Astrocyte (in vitro differentiated cells and primary cell): Measurements from ENCODE around the gene IFNLR1. TPM values are rescaled to one million over a fixed set of nuclear protein-coding genes. Genes with fewer than 3 reads are reported as not detected.

Source experiments
- DNase-seq: peaks from one replicate; pipeline ENCODE4 v3.0.0-alpha.2; 2010; ENCODE audit warnings: low read depth
- FAIRE-seq: peaks from 2 replicates; lab custom pipeline; 2011; peaks lifted over from hg19 to GRCh38; lab: Jason Lieb, UNC
- H2AFZ ChIP-seq: 2 replicates; pipeline ENCODE4 v1.6.0; 2012; ENCODE audit warnings: low read depth, low read length, inconsistent platforms
- H3K27ac ChIP-seq: 2 replicates; pipeline ENCODE4 v1.5.1; 2011; ENCODE audit warnings: low read depth, low read length, inconsistent platforms
- H3K27me3 ChIP-seq: 2 replicates; pipeline ENCODE4 v1.6.0; 2011; ENCODE audit warnings: low read length, inconsistent platforms; ENCODE audit not compliant: insufficient read depth
- H3K36me3 ChIP-seq: 2 replicates; pipeline ENCODE4 v1.5.1; 2011; ENCODE audit warnings: low read length, inconsistent platforms; ENCODE audit not compliant: insufficient read depth
- H3K4me1 ChIP-seq: 2 replicates; pipeline ENCODE4 v1.5.1; 2011; ENCODE audit warnings: low read length, inconsistent platforms; ENCODE audit not compliant: insufficient read depth
- H3K4me2 ChIP-seq: 2 replicates; pipeline ENCODE4 v1.6.0; 2012; ENCODE audit warnings: low read length, inconsistent platforms
- H3K4me3 ChIP-seq: 2 replicates; pipeline ENCODE4 v1.5.1; 2011; ENCODE audit warnings: low read depth, mild to moderate bottlenecking, low read length, inconsistent platforms; ENCODE audit not compliant: insufficient read depth
- H3K79me2 ChIP-seq: 2 replicates; pipeline ENCODE4 v1.6.0; 2012; ENCODE audit warnings: mild to moderate bottlenecking, low read length, inconsistent platforms; ENCODE audit not compliant: insufficient read depth
- H3K9ac ChIP-seq: 2 replicates; pipeline ENCODE4 v1.6.0; 2012; ENCODE audit warnings: mild to moderate bottlenecking, low read length, inconsistent platforms
- H3K9me3 ChIP-seq: 2 replicates; pipeline ENCODE4 v1.5.1; 2012; ENCODE audit warnings: low read depth, mild to moderate bottlenecking, low read length, inconsistent platforms; ENCODE audit not compliant: insufficient read depth
- H4K20me1 ChIP-seq: 2 replicates; pipeline ENCODE4 v1.6.0; 2012; ENCODE audit warnings: low read length, inconsistent platforms; ENCODE audit not compliant: insufficient read depth
- H3K27ac Mint-ChIP-seq: one replicate; pipeline ENCODE4 v1.8.0; 2021; ENCODE audit warnings: mild to moderate bottlenecking, mixed read lengths; ENCODE audit not compliant: unreplicated experiment
- H3K27me3 Mint-ChIP-seq: one replicate; pipeline ENCODE4 v1.8.0; 2021; ENCODE audit warnings: low read depth, mixed read lengths; ENCODE audit not compliant: unreplicated experiment
- H3K36me3 Mint-ChIP-seq: one replicate; pipeline ENCODE4 v1.8.0; 2021; ENCODE audit warnings: low read depth, mixed read lengths; ENCODE audit not compliant: unreplicated experiment
- H3K4me1 Mint-ChIP-seq: one replicate; pipeline ENCODE4 v1.8.0; 2021; ENCODE audit warnings: low read depth, mixed read lengths; ENCODE audit not compliant: unreplicated experiment
- H3K4me3 Mint-ChIP-seq: one replicate; pipeline ENCODE4 v1.8.0; 2021; ENCODE audit warnings: mild to moderate bottlenecking, moderate library complexity, mixed read lengths; ENCODE audit not compliant: unreplicated experiment
- H3K9me3 Mint-ChIP-seq: one replicate; pipeline ENCODE4 v1.8.0; 2021; ENCODE audit warnings: mild to moderate bottlenecking, mixed read lengths; ENCODE audit not compliant: unreplicated experiment
- CTCF ChIP-seq: IDR thresholded peaks from 2 replicates; pipeline ENCODE4 v1.5.1; 2011; ENCODE audit warnings: low read depth, mild to moderate bottlenecking, inconsistent platforms, low read length, moderate library complexity; ENCODE audit not compliant: insufficient read depth
- EZH2 ChIP-seq: IDR thresholded peaks from 2 replicates; pipeline ENCODE4 v1.6.1; 2012; ENCODE audit warnings: mild to moderate bottlenecking, low read length, inconsistent platforms; ENCODE audit not compliant: insufficient read depth
- total RNA-seq: library from RNA; stranded (reverse); gene quantifications from 2 replicates; pipeline ENCODE4 v1.2.1, GENCODE V29; 2021

The IFNLR1 gene
- total RNA-seq, 1 donor from 2014 or later, result 1.5 TPM

- H3K9me3 ChIP-seq, result no peaks in the 10 kb centered on the region
- peaks cover 26% of the 10 kb centered on the region for H3K4me1 Mint-ChIP-seq
- no peaks in the 10 kb centered on the region for H3K27me3 Mint-ChIP-seq
- H3K79me2 ChIP-seq, result no peaks in the 10 kb centered on the region
- TF ChIP-seq EZH2 (no peak), CTCF (no peak)
- H2AFZ ChIP-seq, result peak overlapping the region; percentile 75
- H3K9me3 Mint-ChIP-seq, result no peaks in the 10 kb centered on the region
- H3K27ac ChIP-seq, result peak overlapping the region; percentile 67
- FAIRE-seq (peak; percentile 87), DNase-seq (peak; percentile 89)
- H3K9ac ChIP-seq, result peak overlapping the region; percentile 58
- no peaks in the 10 kb centered on the region for H4K20me1 ChIP-seq
- no peaks in the 10 kb centered on the region for H3K36me3 ChIP-seq
- H3K4me3 ChIP-seq, result no peak overlapping the region
- no peaks in the 10 kb centered on the region for H3K36me3 Mint-ChIP-seq
- H3K27ac Mint-ChIP-seq, result peak overlapping the region; percentile 95
- H3K27me3 ChIP-seq, result no peaks in the 10 kb centered on the region
- H3K4me2 ChIP-seq, result peak overlapping the region; percentile 62
- peaks cover 32% of the 10 kb centered on the region for H3K4me1 ChIP-seq
- H3K4me3 Mint-ChIP-seq, result peak overlapping the region; percentile 73
Observed at GRCh38 chr1:24108334-24109165, 78.5 kb downstream of the IFNLR1 start.

GRCh38 chr1:24107462-24108138 is 79.5 kb downstream of the IFNLR1 start:
- DNase-seq (peak; percentile 70), FAIRE-seq (no peak)
- Histone ChIP-seq H3K4me3 (no peak overlapping the region), H3K4me1 (peaks cover 29% of the 10 kb centered on the region), H3K36me3 (no peaks in the 10 kb centered on the region), H3K27ac (peak overlapping the region; percentile 67), H4K20me1 (no peaks in the 10 kb centered on the region), H3K27me3 (no peaks in the 10 kb centered on the region), H3K9me3 (no peaks in the 10 kb centered on the region), H3K4me2 (peak overlapping the region; percentile 62), H2AFZ (peak overlapping the region; percentile 59), H3K79me2 (no peaks in the 10 kb centered on the region), H3K9ac (peak overlapping the region; percentile 58)
- TF ChIP-seq CTCF, result no peak
- no peak for TF ChIP-seq EZH2
- Mint-ChIP-seq H3K4me3 (no peak overlapping the region), H3K9me3 (no peaks in the 10 kb centered on the region), H3K27ac (peak overlapping the region; percentile 77), H3K4me1 (peaks cover 26% of the 10 kb centered on the region), H3K36me3 (no peaks in the 10 kb centered on the region), H3K27me3 (no peaks in the 10 kb centered on the region)
